Omental fat pad (tissue), 4 donors: Measurements from ENCODE around the gene RICTOR. TPM values are rescaled to one million over a fixed set of nuclear protein-coding genes. Genes with fewer than 3 reads are reported as not detected.

Experiments
- ATAC-seq: fragments of 150-250 bp; one replicate; pipeline ENCODE4 v1.9.1; 2016; ENCODE audit warnings: mild to moderate bottlenecking, moderate library complexity; ENCODE audit not compliant: low FRiP score
- DNase-seq: peaks from one replicate; pipeline ENCODE4 v3.0.0-alpha.2; 2019; ENCODE audit warnings: low spot score
- total RNA-seq, 4 donors: library from RNA; depleted of rRNA; stranded (reverse); fragments of >200 nt; gene quantifications; one replicate each; pipeline ENCODE4 v1.1.0, GENCODE V29; 2016
- TF ChIP-seq, protein P1 (sequence below), 3 donors: fragments of 450-650 bp; IDR thresholded peaks; one replicate each; pipeline ENCODE4 v1.5.1; 2016 to 2017; ENCODE audit warnings: antibody characterized with exemption in 3 of 3, mild to moderate bottlenecking in 3 of 3, moderate library complexity in 2 of 3

Gene RICTOR
- total RNA-seq, 4 donors from 2014 or later: 20.4 to 47.1 (median 32.2) TPM

DNA sequence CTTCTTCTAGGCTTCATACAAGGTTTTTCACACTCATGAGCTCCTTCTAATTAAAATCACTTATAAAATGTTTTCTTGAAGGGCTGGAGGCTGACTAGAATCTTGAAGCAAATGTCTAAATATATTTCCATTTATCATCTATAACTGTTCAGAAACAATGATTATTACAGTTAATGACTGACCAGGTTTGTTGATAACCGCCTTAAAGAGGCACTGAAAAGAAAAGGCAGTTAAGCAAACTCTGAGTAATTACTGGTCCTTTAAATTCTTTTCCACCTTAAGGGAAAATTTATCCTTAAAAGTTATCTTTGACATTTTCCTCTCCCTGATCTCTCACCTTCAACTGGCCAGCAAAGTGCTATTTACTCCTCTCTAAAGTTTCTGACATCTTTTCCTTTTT lies 43.2 kb downstream of the RICTOR start:
- no peak for ATAC-seq
- DNase-seq: no peak
- TF ChIP-seq, protein P1, sequence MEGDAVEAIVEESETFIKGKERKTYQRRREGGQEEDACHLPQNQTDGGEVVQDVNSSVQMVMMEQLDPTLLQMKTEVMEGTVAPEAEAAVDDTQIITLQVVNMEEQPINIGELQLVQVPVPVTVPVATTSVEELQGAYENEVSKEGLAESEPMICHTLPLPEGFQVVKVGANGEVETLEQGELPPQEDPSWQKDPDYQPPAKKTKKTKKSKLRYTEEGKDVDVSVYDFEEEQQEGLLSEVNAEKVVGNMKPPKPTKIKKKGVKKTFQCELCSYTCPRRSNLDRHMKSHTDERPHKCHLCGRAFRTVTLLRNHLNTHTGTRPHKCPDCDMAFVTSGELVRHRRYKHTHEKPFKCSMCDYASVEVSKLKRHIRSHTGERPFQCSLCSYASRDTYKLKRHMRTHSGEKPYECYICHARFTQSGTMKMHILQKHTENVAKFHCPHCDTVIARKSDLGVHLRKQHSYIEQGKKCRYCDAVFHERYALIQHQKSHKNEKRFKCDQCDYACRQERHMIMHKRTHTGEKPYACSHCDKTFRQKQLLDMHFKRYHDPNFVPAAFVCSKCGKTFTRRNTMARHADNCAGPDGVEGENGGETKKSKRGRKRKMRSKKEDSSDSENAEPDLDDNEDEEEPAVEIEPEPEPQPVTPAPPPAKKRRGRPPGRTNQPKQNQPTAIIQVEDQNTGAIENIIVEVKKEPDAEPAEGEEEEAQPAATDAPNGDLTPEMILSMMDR (IDR thresholded peaks at IDR 0.05): no peak

DNA sequence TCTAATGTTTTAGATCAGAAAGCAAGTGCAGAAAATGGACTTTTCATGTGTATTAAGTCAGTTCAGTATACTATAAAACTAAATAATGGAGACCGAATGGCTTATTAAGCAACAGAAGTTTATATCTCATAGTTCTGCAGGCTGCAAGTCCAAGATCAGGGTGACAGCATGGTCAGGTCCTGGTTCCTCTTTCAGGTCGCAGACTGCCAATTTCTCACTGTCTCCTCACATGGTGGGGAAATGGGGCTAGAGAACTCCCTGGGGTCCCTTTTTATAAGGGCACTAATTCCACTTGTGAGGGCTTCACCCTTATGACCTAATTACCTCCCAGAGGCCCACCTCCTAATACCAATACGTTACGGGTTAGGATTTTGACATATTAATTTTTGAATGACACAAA lies 48.7 kb downstream of the RICTOR start:
- TF ChIP-seq, protein P1 (IDR thresholded peaks at IDR 0.05): no peak
- ATAC-seq (no peak), DNase-seq (no peak)

DNA sequence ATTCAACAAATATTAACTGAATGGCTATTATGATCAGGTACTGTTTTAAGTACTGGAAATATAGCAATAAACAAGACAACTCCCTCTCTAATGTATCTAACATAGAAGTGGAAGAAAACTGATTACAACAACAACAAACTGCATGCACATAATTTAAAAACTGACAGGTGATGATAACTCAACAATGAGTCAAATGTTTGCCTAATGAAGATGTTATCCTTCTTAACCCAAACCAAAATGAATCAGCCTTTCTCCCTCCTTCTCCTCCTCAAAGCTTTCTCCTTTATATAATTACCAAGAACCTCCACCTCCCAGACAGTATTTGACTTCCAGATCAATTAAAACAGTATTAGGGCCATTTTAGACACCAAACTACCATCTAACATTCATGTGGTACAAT lies 49.3 kb downstream of the RICTOR start:
- no peak for DNase-seq
- ATAC-seq: no peak
- TF ChIP-seq, protein P1 (IDR thresholded peaks at IDR 0.05): no peak

DNA sequence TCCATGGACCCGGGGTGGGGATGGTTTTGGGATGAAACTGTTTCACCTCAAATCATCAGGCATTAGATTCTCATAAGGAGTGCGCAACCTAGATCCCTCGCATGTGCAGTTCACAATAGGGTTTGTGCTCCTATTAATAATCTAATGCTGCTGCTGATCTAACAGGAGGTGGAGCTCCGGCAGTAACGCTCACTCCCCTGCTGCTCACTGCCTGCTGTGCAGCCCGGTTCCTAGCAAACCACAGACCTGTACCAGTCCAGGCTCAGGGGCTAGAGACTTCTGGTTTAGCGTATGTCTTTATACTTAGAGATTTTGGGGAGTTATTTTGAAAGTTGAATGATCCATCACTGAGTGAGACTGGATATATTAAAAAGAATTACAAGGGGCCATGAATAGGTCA lies 50.2 kb downstream of the RICTOR start:
- no peak for DNase-seq
- ATAC-seq: no peak
- TF ChIP-seq, protein P1 (IDR thresholded peaks at IDR 0.05): no peak

DNA sequence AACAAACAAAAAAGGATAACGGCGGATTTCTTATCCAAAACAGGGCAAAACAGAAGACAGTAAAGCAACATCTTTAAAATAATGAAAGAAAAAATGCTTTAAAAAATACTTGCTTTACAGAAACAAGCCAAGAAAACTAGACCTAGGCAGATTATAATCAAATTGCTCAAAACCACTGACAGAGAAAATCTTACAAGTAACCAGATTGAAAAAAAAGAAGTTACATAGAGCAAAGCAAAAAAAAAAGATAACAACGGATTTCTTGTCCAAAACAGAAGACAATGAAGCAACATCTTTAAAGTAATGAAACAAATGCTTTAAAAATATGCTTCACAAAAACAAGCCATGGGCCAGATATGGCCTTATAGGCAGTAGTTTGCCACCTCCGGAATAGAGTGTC lies 51.1 kb downstream of the RICTOR start:
- ATAC-seq: no peak
- no peak for DNase-seq
- TF ChIP-seq, protein P1 (IDR thresholded peaks at IDR 0.05): no peak

DNA sequence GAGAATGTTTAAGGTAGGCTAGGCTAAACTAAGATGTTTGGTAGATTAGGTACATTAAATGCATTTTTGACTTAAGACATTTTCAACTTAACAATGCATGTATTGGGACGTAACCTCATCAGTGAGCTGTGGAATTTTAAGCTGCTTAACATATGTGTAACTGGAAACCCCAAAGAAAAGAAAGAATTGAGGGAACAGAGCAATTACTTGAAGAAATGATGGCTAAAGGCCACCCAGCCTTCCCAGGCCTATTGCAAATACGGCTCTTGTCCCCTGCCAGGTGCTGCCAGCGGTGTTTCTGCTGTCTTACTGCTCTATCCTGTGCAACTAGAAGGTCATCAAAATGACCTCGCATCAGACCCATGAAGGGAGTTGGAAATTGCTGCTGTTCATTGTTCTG lies 52.0 kb downstream of the RICTOR start:
- ATAC-seq (no peak), DNase-seq (no peak)
- TF ChIP-seq, protein P1 (IDR thresholded peaks at IDR 0.05): no peak

DNA sequence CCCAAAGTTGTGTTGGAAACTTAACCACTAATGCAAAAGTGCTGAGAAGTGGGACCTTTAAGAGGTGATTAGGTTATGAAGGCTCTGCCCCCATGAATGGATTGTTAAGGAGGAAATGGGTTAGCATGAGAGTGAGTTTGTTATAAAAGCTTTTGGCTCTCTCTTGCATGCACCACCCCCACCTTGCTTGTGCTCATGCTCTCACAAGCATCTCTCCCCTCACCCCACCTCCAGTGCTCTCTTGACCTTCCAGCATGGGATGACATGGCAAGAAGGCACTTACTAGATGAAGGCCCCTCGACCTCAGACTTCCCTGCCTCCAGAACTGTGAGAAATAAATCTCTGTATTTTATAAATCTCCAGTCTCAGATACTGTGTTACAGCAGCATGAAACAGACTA lies 52.8 kb downstream of the RICTOR start:
- TF ChIP-seq, protein P1 (IDR thresholded peaks at IDR 0.05): no peak
- ATAC-seq: no peak
- DNase-seq: no peak
